Breast epithelium (tissue), 4 donors: Measurements from ENCODE around the gene CLSTN2. TPM values are rescaled to one million over a fixed set of nuclear protein-coding genes. Genes with fewer than 3 reads are reported as not detected.

Experiments used
- DNase-seq, 2 donors: peaks; one replicate each; pipeline ENCODE4 v3.0.0-alpha.2; 2019; ENCODE audit warnings: low spot score in 2 of 2
- H3K27ac ChIP-seq, 2 donors: fragments of 200-600 bp; sonication (generic) in 1 of 2; one replicate each; pipeline ENCODE4 v1.5.1; 2016 to 2019; ENCODE audit warnings: mild to moderate bottlenecking in 1 of 2
- H3K27me3 ChIP-seq, 2 donors: fragments of 200-600 bp; sonication (generic) in 1 of 2; one replicate each; pipeline versions ENCODE4 v1.5.1 to v1.6.0; 2017 to 2019; ENCODE audit warnings: control low read depth in 1 of 2, mild to moderate bottlenecking in 1 of 2
- H3K36me3 ChIP-seq: fragments of 200-600 bp; one replicate; pipeline ENCODE4 v1.5.1; 2019
- H3K4me1 ChIP-seq, 2 donors: fragments of 200-600 bp; sonication (generic); one replicate each; pipeline ENCODE4 v1.5.1; 2016 to 2019; ENCODE audit warnings: control low read depth in 1 of 2
- H3K4me3 ChIP-seq, 3 donors: fragments of 200-600 bp; sonication (generic); 1 replicate in 2 of 3; 2 replicates in 1 of 3; pipeline ENCODE4 v1.5.1; 2016 to 2019; ENCODE audit warnings: mild to moderate bottlenecking in 3 of 3, moderate library complexity in 2 of 3
- H3K9me3 ChIP-seq, 2 donors: fragments of 200-600 bp; sonication (generic) in 1 of 2; one replicate each; pipeline ENCODE4 v1.5.1; 2016 to 2019; ENCODE audit warnings: control low read depth in 1 of 2
- CTCF ChIP-seq, 3 donors: fragments of 450-650 bp; IDR thresholded peaks; one replicate each; pipeline ENCODE4 v1.5.1; 2016 to 2017; ENCODE audit warnings: antibody characterized with exemption in 3 of 3, mild to moderate bottlenecking in 3 of 3, moderate library complexity in 3 of 3
- POLR2A ChIP-seq: fragments of 450-650 bp; IDR thresholded peaks from one replicate; pipeline ENCODE4 v1.6.1; 2016; ENCODE audit warnings: antibody characterized with exemption, mild to moderate bottlenecking, moderate library complexity
- POLR2AphosphoS5 ChIP-seq, 3 donors: sonication (generic); formaldehyde crosslinking; IDR thresholded peaks; one replicate each; pipeline ENCODE4 v1.6.1; 2017; ENCODE audit warnings: antibody characterized with exemption in 3 of 3
- intact Hi-C: fragments of 100-400 bp; cut with DNase I; formaldehyde crosslinking; loops from one replicate; pipeline ENCODE4 v1.15.1; 2023; ENCODE audit warnings: low total_unique reads
- total RNA-seq, 3 donors: library from RNA; depleted of rRNA; stranded (reverse); fragments of >200 nt; gene quantifications; one replicate each; pipeline ENCODE4 v1.1.0, GENCODE V29; 2016

CLSTN2 gene
- total RNA-seq, 3 donors from 2014 or later: 15.5 to 75.5 (median 33.1) TPM

GRCh38 chr3:140434261-140434905 lies 499.4 kb downstream of the CLSTN2 start:
- intact Hi-C loops: loop anchor here (5.0 kb wide), 1 partner anchor 972 kb away; no protein-coding TSS in a partner anchor
- Histone ChIP-seq H3K36me3 (no peaks in the 10 kb centered on the region), H3K4me1 (no peaks in the 10 kb centered on the region), H3K4me3 (no peak overlapping the region), H3K9me3 (no peaks in the 10 kb centered on the region), H3K27me3 (no peaks in the 10 kb centered on the region), H3K27ac (no peak overlapping the region)
- TF ChIP-seq CTCF (IDR thresholded peaks at IDR 0.05) (no peak), POLR2A (no peak), POLR2AphosphoS5 (IDR thresholded peaks at IDR 0.05) (no peak)
- DNase-seq: no peak

GRCh38 chr3:140436421-140436820 lies 501.4 kb downstream of the CLSTN2 start:
- Histone ChIP-seq H3K9me3 (no peaks in the 10 kb centered on the region), H3K27ac (no peak overlapping the region), H3K27me3 (no peaks in the 10 kb centered on the region), H3K4me3 (no peak overlapping the region), H3K36me3 (no peaks in the 10 kb centered on the region), H3K4me1 (no peaks in the 10 kb centered on the region)
- intact Hi-C loops: no loop called here
- TF ChIP-seq POLR2A (no peak), POLR2AphosphoS5 (IDR thresholded peaks at IDR 0.05) (no peak), CTCF (IDR thresholded peaks at IDR 0.05) (no peak)
- no peak for DNase-seq

- no peaks in the 10 kb centered on the region for H3K4me1 ChIP-seq
- no peaks in the 10 kb centered on the region for H3K27me3 ChIP-seq
- no peak for DNase-seq
- TF ChIP-seq POLR2A (no peak), POLR2AphosphoS5 (IDR thresholded peaks at IDR 0.05) (no peak), CTCF (IDR thresholded peaks at IDR 0.05) (no peak)
- H3K4me3 ChIP-seq: no peak overlapping the region
- H3K27ac ChIP-seq: no peak overlapping the region
- no peaks in the 10 kb centered on the region for H3K36me3 ChIP-seq
- intact Hi-C loops: no loop called here
- H3K9me3 ChIP-seq: no peaks in the 10 kb centered on the region
These were observed 503.9 kb downstream of the CLSTN2 start for GRCh38 chr3:140438736-140439470.

- TF ChIP-seq POLR2AphosphoS5 (IDR thresholded peaks at IDR 0.05) (no peak), CTCF (IDR thresholded peaks at IDR 0.05) (no peak), POLR2A (no peak)
- no peak overlapping the region for H3K27ac ChIP-seq
- no peaks in the 10 kb centered on the region for H3K36me3 ChIP-seq
- intact Hi-C loops: no loop called here
- DNase-seq: no peak
- H3K4me3 ChIP-seq: no peak overlapping the region
- H3K9me3 ChIP-seq: no peaks in the 10 kb centered on the region
- H3K4me1 ChIP-seq: no peaks in the 10 kb centered on the region
- no peaks in the 10 kb centered on the region for H3K27me3 ChIP-seq
These were observed 504.5 kb downstream of the CLSTN2 start for GRCh38 chr3:140439527-140439926.

GRCh38 chr3:140440446-140440845 lies 505.5 kb downstream of the CLSTN2 start:
- DNase-seq: no peak
- intact Hi-C loops: loop anchor here (10.0 kb wide), 1 partner anchor 1534 kb away; no protein-coding TSS in a partner anchor
- Histone ChIP-seq H3K36me3 (no peaks in the 10 kb centered on the region), H3K27me3 (no peaks in the 10 kb centered on the region), H3K9me3 (no peaks in the 10 kb centered on the region), H3K4me1 (no peaks in the 10 kb centered on the region), H3K27ac (peak overlapping the region in 1 of 2 donors; percentile 5), H3K4me3 (no peak overlapping the region)
- TF ChIP-seq CTCF (IDR thresholded peaks at IDR 0.05) (no peak), POLR2AphosphoS5 (IDR thresholded peaks at IDR 0.05) (no peak), POLR2A (no peak)
